ENCODE results near the gene SLC39A3. TPM values are rescaled to one million over a fixed set of nuclear protein-coding genes. Genes with fewer than 3 reads are reported as not detected.

Gene SLC39A3
- total RNA-seq, 1 donor: 33.7 TPM

DNA sequence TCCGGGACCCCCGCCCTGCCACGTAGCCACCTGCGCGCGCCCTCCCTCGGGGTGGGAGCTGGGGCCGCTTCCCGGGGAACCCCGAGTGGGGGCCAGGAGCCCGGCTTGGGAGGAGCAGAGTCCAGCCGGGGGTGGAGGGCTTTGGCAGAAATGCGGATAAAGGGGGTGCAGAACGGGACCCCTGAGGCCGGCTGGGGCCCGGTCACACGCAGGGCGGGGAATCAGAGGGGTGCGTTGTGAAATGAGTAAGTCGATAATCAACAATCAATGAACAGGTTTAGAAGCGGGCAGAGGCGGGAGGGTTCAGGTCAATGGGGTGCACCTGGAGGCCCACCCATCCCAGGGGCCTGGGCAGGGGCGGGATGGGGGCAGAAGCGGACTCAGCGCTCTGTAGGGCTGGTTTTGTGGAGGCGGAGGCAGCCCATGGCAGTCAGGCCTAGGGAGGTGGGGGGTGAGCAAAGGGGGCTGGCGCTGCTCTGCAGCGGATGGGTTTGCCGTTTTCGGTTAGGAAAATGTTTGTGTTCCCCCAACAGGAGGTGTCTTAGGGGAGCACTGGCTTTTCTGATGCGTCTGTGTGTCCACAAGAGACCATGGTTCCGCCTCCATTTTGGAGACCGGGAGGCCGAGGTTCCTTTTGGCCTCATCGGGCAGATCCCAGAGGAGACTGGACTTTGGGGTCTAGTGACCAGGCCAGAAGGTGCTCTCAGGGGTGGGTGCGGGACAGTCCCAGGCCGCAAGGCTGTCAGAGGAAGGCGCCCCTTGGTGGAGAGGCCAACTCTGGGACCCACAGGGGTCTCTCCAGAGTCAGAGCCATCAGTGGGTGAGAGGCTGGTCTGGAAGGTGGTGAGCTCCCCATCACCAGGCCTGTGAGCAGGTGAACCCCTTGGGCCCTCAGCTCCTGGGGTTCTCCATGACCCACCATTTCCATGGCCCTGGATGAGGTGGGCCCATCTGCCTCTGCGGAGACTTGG lies 18.0 kb downstream of the SLC39A3 start:
- TF ChIP-seq, protein P1, sequence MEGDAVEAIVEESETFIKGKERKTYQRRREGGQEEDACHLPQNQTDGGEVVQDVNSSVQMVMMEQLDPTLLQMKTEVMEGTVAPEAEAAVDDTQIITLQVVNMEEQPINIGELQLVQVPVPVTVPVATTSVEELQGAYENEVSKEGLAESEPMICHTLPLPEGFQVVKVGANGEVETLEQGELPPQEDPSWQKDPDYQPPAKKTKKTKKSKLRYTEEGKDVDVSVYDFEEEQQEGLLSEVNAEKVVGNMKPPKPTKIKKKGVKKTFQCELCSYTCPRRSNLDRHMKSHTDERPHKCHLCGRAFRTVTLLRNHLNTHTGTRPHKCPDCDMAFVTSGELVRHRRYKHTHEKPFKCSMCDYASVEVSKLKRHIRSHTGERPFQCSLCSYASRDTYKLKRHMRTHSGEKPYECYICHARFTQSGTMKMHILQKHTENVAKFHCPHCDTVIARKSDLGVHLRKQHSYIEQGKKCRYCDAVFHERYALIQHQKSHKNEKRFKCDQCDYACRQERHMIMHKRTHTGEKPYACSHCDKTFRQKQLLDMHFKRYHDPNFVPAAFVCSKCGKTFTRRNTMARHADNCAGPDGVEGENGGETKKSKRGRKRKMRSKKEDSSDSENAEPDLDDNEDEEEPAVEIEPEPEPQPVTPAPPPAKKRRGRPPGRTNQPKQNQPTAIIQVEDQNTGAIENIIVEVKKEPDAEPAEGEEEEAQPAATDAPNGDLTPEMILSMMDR (IDR thresholded peaks at IDR 0.05; ENCODE audit: extremely low read depth, low read depth, low read length): no peak
- Histone ChIP-seq H3K36me3 (ENCODE audit: insufficient read depth, low read length) (no peaks in the 10 kb centered on the region), H2AFZ (ENCODE audit: low read length) (no peak overlapping the region), H3K4me1 (ENCODE audit: insufficient read depth, low read length) (peaks cover 18% of the 10 kb centered on the region), H4K20me1 (ENCODE audit: insufficient read depth, low read length) (no peaks in the 10 kb centered on the region), H3K27ac (ENCODE audit: low read depth, low read length) (no peak overlapping the region), H3K4me2 (ENCODE audit: insufficient read depth, low read length) (peak overlapping the region; percentile 61), H3K79me2 (ENCODE audit: insufficient read depth, low read length) (no peaks in the 10 kb centered on the region), H3K27me3 (ENCODE audit: insufficient read depth, low read length) (peaks cover 10% of the 10 kb centered on the region), H3K4me3 (ENCODE audit: insufficient read depth, low read length) (peak overlapping the region; percentile 53), H3K9me3 (ENCODE audit: low read depth, low read length) (no peaks in the 10 kb centered on the region)
- peak; percentile 77 for DNase-seq (ENCODE audit: insufficient read length, low spot score, missing footprints)

DNA sequence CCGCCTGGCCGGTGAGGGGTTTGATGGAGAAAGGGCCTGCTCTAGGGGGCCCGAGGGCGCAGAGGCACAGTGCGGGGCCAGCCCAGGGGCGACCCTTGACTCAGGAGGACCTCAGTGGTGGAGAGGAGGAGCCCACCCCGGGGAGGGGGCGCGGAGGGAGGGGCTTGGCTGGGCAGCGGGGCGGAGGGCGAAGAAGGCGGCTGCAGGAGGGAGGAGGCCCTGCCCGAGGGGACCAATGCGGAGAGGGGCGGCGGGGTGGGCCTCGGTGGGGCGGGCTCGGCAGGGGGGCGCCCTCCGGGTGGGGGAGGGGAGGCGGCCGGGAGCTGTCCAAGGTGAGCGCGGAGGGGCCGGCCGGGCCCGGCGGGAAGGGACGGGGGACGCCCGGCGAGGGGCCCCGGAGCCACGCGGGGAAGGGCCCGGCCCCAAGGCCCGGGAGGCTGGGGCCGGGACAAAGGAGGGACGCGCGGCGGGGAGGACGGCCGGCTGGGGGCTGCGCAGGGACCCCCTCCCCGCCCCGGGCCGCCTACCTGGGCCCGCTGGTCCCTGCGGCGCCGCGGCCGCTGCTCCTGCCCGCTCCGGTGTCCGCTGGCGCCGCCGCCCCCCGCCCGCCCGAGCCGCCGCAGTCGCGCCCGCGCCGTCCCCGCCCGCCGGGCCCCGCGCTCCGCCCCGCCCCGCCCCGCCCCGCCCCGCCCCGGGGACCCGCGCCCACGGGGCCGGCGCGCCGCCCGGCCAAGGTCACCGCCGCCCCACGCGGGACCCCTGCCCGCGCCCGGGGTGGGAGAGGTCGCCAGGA lies 18.8 kb downstream of the SLC39A3 start, which contains the start of gene DIRAS1:
DIRAS1 (minus strand) TSS at position 596 of the 793 bp plus-strand sequence. CDS start 3,566 bp downstream, outside the sequence.
- Histone ChIP-seq H3K36me3 (ENCODE audit: insufficient read depth, low read length) (no peaks in the 10 kb centered on the region), H3K4me2 (ENCODE audit: insufficient read depth, low read length) (peak within 1 kb of the TSS; percentile 78), H4K20me1 (ENCODE audit: insufficient read depth, low read length) (no peaks in the 10 kb centered on the region), H2AFZ (ENCODE audit: low read length) (no peak within 1 kb of the TSS), H3K79me2 (ENCODE audit: insufficient read depth, low read length) (no peaks in the 10 kb centered on the region), H3K27ac (ENCODE audit: low read depth, low read length) (peak within 1 kb of the TSS; percentile 11), H3K27me3 (ENCODE audit: insufficient read depth, low read length) (peaks cover 3% of the 10 kb centered on the region), H3K4me3 (ENCODE audit: insufficient read depth, low read length) (peak within 1 kb of the TSS; percentile 71), H3K4me1 (ENCODE audit: insufficient read depth, low read length) (peaks cover 18% of the 10 kb centered on the region), H3K9me3 (ENCODE audit: low read depth, low read length) (no peaks in the 10 kb centered on the region)
- TF ChIP-seq, protein P1 (IDR thresholded peaks at IDR 0.05; ENCODE audit: extremely low read depth, low read depth, low read length): no peak
- DNase-seq (ENCODE audit: insufficient read length, low spot score, missing footprints): peak; percentile 95

DNA sequence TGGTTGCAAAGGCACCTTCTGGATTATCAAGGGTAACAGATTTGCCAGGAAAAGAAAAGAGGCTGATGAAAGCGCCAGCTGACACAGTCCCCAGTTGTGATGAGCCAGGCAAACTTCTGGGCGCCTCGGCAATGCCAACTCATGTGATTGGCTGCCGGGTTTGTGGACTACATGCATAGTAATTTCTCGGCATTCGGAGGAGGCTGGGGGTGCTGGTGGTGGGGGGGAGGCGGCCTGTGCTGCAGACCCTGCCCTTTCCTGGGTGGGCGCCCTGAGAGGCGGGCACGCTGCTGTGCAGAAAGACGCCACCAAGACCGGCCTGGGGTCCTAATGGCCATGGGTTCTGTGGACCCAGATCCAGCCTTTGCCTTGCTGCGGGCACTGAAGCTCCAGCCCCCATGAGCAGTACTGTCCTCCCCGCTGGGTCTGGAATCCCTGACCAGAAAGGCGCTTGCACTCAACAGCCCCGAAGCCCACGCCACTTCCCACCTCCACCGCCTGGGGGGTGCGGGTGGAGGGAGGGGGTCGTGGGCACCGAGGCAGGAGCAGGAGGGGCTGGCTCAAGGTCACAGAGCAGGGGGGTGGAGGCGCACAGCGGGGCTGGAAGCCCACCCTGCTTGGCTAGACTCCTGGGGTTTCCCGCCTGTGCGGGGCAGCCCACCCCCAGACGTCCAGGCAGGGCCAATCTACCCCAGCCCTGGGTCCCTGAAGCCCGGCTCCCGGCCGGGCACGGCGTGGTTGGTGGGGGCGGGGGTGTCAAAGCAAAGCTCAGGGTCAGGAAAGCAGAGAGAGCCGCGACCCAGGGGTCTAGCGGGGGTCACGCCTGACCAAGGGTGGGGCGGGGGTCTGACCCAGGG lies 19.7 kb downstream of the SLC39A3 start:
- H2AFZ ChIP-seq (ENCODE audit: low read length): peak overlapping the region; percentile 4
- TF ChIP-seq, protein P1 (IDR thresholded peaks at IDR 0.05; ENCODE audit: extremely low read depth, low read depth, low read length): no peak
- no peaks in the 10 kb centered on the region for H4K20me1 ChIP-seq (ENCODE audit: insufficient read depth, low read length)
- H3K9me3 ChIP-seq (ENCODE audit: low read depth, low read length): peaks cover 4% of the 10 kb centered on the region
- H3K4me2 ChIP-seq (ENCODE audit: insufficient read depth, low read length): peak overlapping the region; percentile 78
- H3K4me3 ChIP-seq (ENCODE audit: insufficient read depth, low read length): peak overlapping the region; percentile 71
- no peaks in the 10 kb centered on the region for H3K79me2 ChIP-seq (ENCODE audit: insufficient read depth, low read length)
- no peaks in the 10 kb centered on the region for H3K36me3 ChIP-seq (ENCODE audit: insufficient read depth, low read length)
- peaks cover 2% of the 10 kb centered on the region for H3K27me3 ChIP-seq (ENCODE audit: insufficient read depth, low read length)
- DNase-seq (ENCODE audit: insufficient read length, low spot score, missing footprints): peak; percentile 99
- H3K27ac ChIP-seq (ENCODE audit: low read depth, low read length): peak overlapping the region; percentile 11
- H3K4me1 ChIP-seq (ENCODE audit: insufficient read depth, low read length): peaks cover 18% of the 10 kb centered on the region

All from osteoblast (primary cell).